ENCODE data around the gene CDKN1B. TPM values are rescaled to one million over a fixed set of nuclear protein-coding genes. Genes with fewer than 3 reads are reported as not detected.

Gene CDKN1B
- total RNA-seq, 1 experiment from 2014 or later = 33.1 TPM

- Histone ChIP-seq H3K27me3 (ENCODE audit: insufficient read depth, low read length) (no peaks in the 10 kb centered on the region), H3K27ac (ENCODE audit: low read depth, low read length) (peak overlapping the region; percentile 74), H2AFZ (ENCODE audit: low read depth, low read length, poor library complexity, severe bottlenecking) (peak overlapping the region; percentile 92), H3K9me2 (ENCODE audit: insufficient read depth) (no peaks in the 10 kb centered on the region), H3K4me1 (ENCODE audit: control insufficient read depth in 1 of 2, insufficient read depth in 2 of 2, low read length in 2 of 2) (peaks cover 5 to 19% of the 10 kb centered on the region in 2 experiments; a peak in 3 of 4 replicates), H4K20me1 (ENCODE audit: insufficient read depth) (no peaks in the 10 kb centered on the region), H3K4me3 (replicated peaks in 1 of 2; ENCODE audit: low read depth in 1 of 2, low read length in 2 of 2) (peak overlapping the region; percentile 57 to 63), H3K4me2 (ENCODE audit: low read length) (peak overlapping the region; percentile 86), H3K79me2 (ENCODE audit: insufficient read depth, low read length) (no peaks in the 10 kb centered on the region), H3K9me3 (ENCODE audit: control insufficient read depth in 1 of 2, insufficient read depth in 1 of 2, low read depth in 1 of 2, low read length in 2 of 2) (no peaks in the 10 kb centered on the region), H3K36me3 (ENCODE audit: control insufficient read depth in 1 of 2, insufficient read depth in 2 of 2, low read length in 2 of 2) (no peaks in the 10 kb centered on the region), H3K9ac (ENCODE audit: low read length) (peak overlapping the region; percentile 68)
- RAD21 ChIA-PET (ENCODE audit: low non-redundant PET in 1 of 2, low total read pairs in 2 of 2, uncharacterized antibody in 2 of 2, unreplicated experiment in 2 of 2) = interaction anchor here in 1 of 2 experiments (0.7 kb wide), 1 partner anchor 11 kb away, joined by 9 read pairs; no protein-coding TSS in a partner anchor
- POLR2A ChIA-PET = no interaction called here
- CTCF ChIA-PET = interaction anchor here (0.6 to 1.1 kb wide), 2 partner anchors 169 to 320 kb away, joined by 3 read pairs; no protein-coding TSS in a partner anchor
- ATAC-seq = peak; percentile 85
- intact Hi-C loops (cut with micrococcal nuclease) = no loop called here
- BruUV-seq (replicated peaks) = TSS peak; percentile 84
- peak; percentile 55 for DNase-seq (ENCODE audit: low read depth, low spot score)
- TF ChIP-seq FOSL1 (IDR thresholded peaks at IDR 0.05; ENCODE audit: low read depth) (no peak), ZFX (IDR thresholded peaks at IDR 0.05) (no peak), POLR2A (IDR thresholded peaks at IDR 0.05; ENCODE audit: borderline replicate concordance, extremely low read depth, insufficient read depth, insufficient read length) (peak; percentile 7), SIN3A (IDR thresholded peaks at IDR 0.05; ENCODE audit: low read depth) (peak; percentile 27; the same call in 1 of the 2 replicates), REST (IDR thresholded peaks at IDR 0.05; ENCODE audit: low read depth) (no peak), SRF (IDR thresholded peaks at IDR 0.05; ENCODE audit: low read depth) (no peak), YY1 (IDR thresholded peaks at IDR 0.05; ENCODE audit: extremely low read depth, insufficient replicate concordance, low read depth, low read length) (no peak), SP1 (IDR thresholded peaks at IDR 0.05; ENCODE audit: low read depth) (no peak), JUND (IDR thresholded peaks at IDR 0.05) (no peak), CEBPB (IDR thresholded peaks at IDR 0.05; ENCODE audit: low read depth) (no peak), TCF7L2 (IDR thresholded peaks at IDR 0.05; ENCODE audit: borderline replicate concordance, extremely low read depth, insufficient read depth, insufficient read length) (no peak), ATF3 (IDR thresholded peaks at IDR 0.05) (no peak), EZH2phosphoT487 (IDR thresholded peaks at IDR 0.05; ENCODE audit: borderline replicate concordance) (no peak), MAX (IDR thresholded peaks at IDR 0.05) (0 out of 2 replicates have a peak, but pooled peaks have one; percentile 18), RAD21 (IDR thresholded peaks at IDR 0.05; ENCODE audit: low read depth) (no peak), ZNF274 (IDR thresholded peaks at IDR 0.05; ENCODE audit: low read depth, low read length) (no peak), ZBTB33 (IDR thresholded peaks at IDR 0.05; ENCODE audit: extremely low read depth, insufficient replicate concordance, low read length) (no peak), ELF1 (IDR thresholded peaks at IDR 0.05; ENCODE audit: borderline replicate concordance, low read depth) (no peak)
Observed at GRCh38 chr12:12696562-12697383, 20.4 kb upstream of the CDKN1B start.
